CD4-positive, alpha-beta T cell (primary cell): ENCODE data around the gene NPAS3. TPM values are rescaled to one million over a fixed set of nuclear protein-coding genes. Genes with fewer than 3 reads are reported as not detected.

Experiments
- ATAC-seq: fragments of 200-7000 bp; cut with Tn5 transposase; one replicate; pipeline ENCODE4 v1.10.0; 2022; ENCODE audit warnings: mild to moderate bottlenecking; ENCODE audit not compliant: poor library complexity
- CTCF ChIA-PET: fragments of 350-600 bp; sonication (Branson Sonifier 250); formaldehyde crosslinking; loops from one replicate; lab custom pipeline; 2021; ENCODE audit warnings: antibody characterized with exemption, inconsistent platforms; lab: Charles Lee
- POLR2A ChIA-PET: fragments of 350-600 bp; sonication (Branson Sonifier 250); formaldehyde crosslinking; loops from one replicate; lab custom pipeline; 2021; ENCODE audit warnings: antibody characterized with exemption, inconsistent platforms; lab: Charles Lee
- DNase-seq, 14 experiments: peaks; one replicate each; pipeline ENCODE4 v3.0.0-alpha.2; 2013 to 2020; ENCODE audit warnings: mixed read lengths in 2 of 14
- H3K27ac ChIP-seq, 2 donors: one replicate each; pipeline versions ENCODE4 v1.5.1 to v1.7.0; 2013; ENCODE audit warnings: low read length in 2 of 2, low read depth in 1 of 2, mild to moderate bottlenecking in 1 of 2
- H3K27me3 ChIP-seq, 2 experiments: 1 replicate in 1 of 2; 2 replicates in 1 of 2; pipeline versions ENCODE4 v1.6.1 to v1.7.0; 2013; ENCODE audit warnings: low read length in 2 of 2, control low read depth in 1 of 2, mild to moderate bottlenecking in 1 of 2, moderate library complexity in 1 of 2; ENCODE audit not compliant: insufficient read depth in 2 of 2, control insufficient read depth in 1 of 2
- H3K36me3 ChIP-seq: one replicate; pipeline ENCODE4 v1.6.1; 2013; ENCODE audit warnings: low read length, control low read depth; ENCODE audit not compliant: insufficient read depth
- H3K4me1 ChIP-seq: one replicate; pipeline ENCODE4 v1.6.1; 2013; ENCODE audit warnings: low read length, control low read depth; ENCODE audit not compliant: insufficient read depth
- H3K4me3 ChIP-seq: one replicate; pipeline ENCODE4 v1.5.1; 2013; ENCODE audit warnings: mild to moderate bottlenecking, low read length, moderate library complexity
- H3K9me3 ChIP-seq, 2 experiments: 1 replicate in 1 of 2; 2 replicates in 1 of 2; pipeline versions ENCODE4 v1.6.1 to v1.7.0; 2013; ENCODE audit warnings: low read length in 2 of 2, mild to moderate bottlenecking in 2 of 2, control low read depth in 1 of 2, moderate library complexity in 1 of 2; ENCODE audit not compliant: control insufficient read depth in 1 of 2, insufficient read depth in 1 of 2
- H3K27ac Mint-ChIP-seq: one replicate; pipeline ENCODE4 v1.8.0; 2020; ENCODE audit warnings: mixed read lengths
- H3K27me3 Mint-ChIP-seq: one replicate; pipeline ENCODE4 v1.8.0; 2021; ENCODE audit warnings: mixed read lengths
- H3K36me3 Mint-ChIP-seq: one replicate; pipeline ENCODE4 v1.8.0; 2021; ENCODE audit warnings: low read depth, mixed read lengths
- H3K4me1 Mint-ChIP-seq: one replicate; pipeline ENCODE4 v1.8.0; 2021; ENCODE audit warnings: low read depth, mixed read lengths
- H3K4me3 Mint-ChIP-seq: one replicate; pipeline ENCODE4 v1.8.0; 2020; ENCODE audit warnings: mild to moderate bottlenecking, mixed read lengths
- H3K9me3 Mint-ChIP-seq: one replicate; pipeline ENCODE4 v1.8.0; 2020; ENCODE audit warnings: mixed read lengths
- intact Hi-C, 2 experiments: fragments of 100-400 bp; cut with DNase I in 1 of 2; cut with micrococcal nuclease in 1 of 2; formaldehyde crosslinking; loops; one replicate each; pipeline versions ENCODE4 v1.15.1 to v1.9.0; 2023 to 2025; cut with DNase I, micrococcal nuclease
- total RNA-seq, 174 experiments: library from RNA in 2 of 174; stranded (reverse) in 2 of 174; gene quantifications; one replicate each; pipeline ENCODE4 v1.2.3 and lab custom pipeline; 2021 to 2026
- TF ChIP-seq, protein P1 (sequence below): fragments of 200-600 bp; IDR thresholded peaks from one replicate; pipeline ENCODE4 v1.8.0; 2022; ENCODE audit warnings: antibody characterized with exemption, mild to moderate bottlenecking

NPAS3 gene
- total RNA-seq, 2 experiments from 2014 or later: not detected

DNA sequence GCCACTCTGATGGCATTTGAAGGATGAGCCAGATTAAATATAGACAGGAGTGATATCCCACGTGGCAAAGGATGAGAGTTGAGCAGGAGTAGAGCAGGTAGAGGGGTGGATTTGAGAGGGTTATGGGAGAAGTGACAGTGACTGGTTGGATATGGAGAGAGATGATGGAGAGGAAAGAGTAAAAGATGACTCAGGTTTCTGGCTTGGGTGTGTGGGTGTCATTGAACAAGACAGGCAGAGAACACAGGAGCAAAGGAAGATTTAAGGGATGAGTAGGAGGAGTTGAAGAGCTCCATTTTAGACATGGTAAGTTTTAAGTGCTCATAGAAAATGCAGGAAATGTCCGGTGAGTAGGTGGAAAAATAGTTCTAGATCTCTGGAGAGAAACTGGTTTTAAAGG lies 875.3 kb downstream of the NPAS3 start:
- peaks cover 0 to 7% of the 10 kb centered on the region in 2 experiments for H3K27me3 ChIP-seq
- ChIA-PET POLR2A (no interaction called here), CTCF (no interaction called here)
- H3K9me3 ChIP-seq: no peaks in the 10 kb centered on the region
- intact Hi-C loops: no loop called here
- no peaks in the 10 kb centered on the region for H3K36me3 ChIP-seq
- TF ChIP-seq, protein P1, sequence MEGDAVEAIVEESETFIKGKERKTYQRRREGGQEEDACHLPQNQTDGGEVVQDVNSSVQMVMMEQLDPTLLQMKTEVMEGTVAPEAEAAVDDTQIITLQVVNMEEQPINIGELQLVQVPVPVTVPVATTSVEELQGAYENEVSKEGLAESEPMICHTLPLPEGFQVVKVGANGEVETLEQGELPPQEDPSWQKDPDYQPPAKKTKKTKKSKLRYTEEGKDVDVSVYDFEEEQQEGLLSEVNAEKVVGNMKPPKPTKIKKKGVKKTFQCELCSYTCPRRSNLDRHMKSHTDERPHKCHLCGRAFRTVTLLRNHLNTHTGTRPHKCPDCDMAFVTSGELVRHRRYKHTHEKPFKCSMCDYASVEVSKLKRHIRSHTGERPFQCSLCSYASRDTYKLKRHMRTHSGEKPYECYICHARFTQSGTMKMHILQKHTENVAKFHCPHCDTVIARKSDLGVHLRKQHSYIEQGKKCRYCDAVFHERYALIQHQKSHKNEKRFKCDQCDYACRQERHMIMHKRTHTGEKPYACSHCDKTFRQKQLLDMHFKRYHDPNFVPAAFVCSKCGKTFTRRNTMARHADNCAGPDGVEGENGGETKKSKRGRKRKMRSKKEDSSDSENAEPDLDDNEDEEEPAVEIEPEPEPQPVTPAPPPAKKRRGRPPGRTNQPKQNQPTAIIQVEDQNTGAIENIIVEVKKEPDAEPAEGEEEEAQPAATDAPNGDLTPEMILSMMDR: no peak
- H3K4me1 ChIP-seq: no peaks in the 10 kb centered on the region
- peaks cover 44% of the 10 kb centered on the region for H3K27me3 Mint-ChIP-seq
- no peak overlapping the region for H3K4me3 Mint-ChIP-seq
- DNase-seq (no peak), ATAC-seq (no peak)
- H3K4me3 ChIP-seq: no peak overlapping the region
- H3K27ac ChIP-seq: no peak overlapping the region
- no peak overlapping the region for H3K27ac Mint-ChIP-seq
- H3K9me3 Mint-ChIP-seq: no peaks in the 10 kb centered on the region
- H3K4me1 Mint-ChIP-seq: no peaks in the 10 kb centered on the region
- no peaks in the 10 kb centered on the region for H3K36me3 Mint-ChIP-seq

DNA sequence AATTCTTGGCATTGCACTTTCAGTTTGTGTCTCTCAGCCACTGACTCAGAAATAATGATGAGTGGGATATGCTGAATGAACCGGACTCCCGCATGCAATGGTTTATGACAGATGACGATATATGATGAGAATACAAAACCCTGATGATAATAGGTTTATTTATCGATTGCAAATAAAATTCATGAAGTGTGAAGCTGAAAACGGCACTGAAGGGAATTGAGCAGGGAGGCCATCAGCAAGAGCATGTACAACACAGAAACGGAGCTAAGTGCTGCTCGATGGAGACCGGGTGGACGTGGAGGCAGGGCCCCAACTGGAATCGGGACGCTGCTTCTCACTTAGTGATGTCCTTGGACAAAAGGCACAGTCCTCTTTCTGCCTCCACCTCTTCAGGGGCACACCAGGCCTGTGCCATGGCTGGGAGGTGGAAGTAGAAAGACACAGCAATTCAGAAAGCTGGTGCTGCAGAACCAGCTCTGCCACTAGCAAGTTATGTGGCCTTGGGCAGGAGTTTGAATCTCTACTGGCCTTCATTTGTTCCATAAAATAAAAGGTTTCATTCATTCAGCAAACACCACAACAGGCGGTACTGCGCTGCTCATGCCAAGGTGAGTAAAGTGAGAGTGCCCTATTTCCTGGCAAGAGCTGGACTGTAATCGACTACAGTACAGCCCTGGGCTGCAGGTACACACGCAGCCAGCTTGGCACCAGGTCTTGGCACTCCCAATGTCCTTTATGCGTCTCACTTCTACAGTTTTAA lies 895.2 kb downstream of the NPAS3 start:
- Mint-ChIP-seq H3K4me3 (no peak overlapping the region), H3K27me3 (no peaks in the 10 kb centered on the region), H3K36me3 (no peaks in the 10 kb centered on the region), H3K27ac (no peak overlapping the region), H3K4me1 (no peaks in the 10 kb centered on the region), H3K9me3 (no peaks in the 10 kb centered on the region)
- TF ChIP-seq, protein P1: no peak
- H3K36me3 ChIP-seq: no peaks in the 10 kb centered on the region
- CTCF ChIA-PET: interaction anchor here (1.2 kb wide), 1 partner anchor 24 kb away, joined by 3 read pairs; no protein-coding TSS in a partner anchor
- H3K9me3 ChIP-seq: no peaks in the 10 kb centered on the region
- no peak for ATAC-seq
- H3K27ac ChIP-seq: no peak overlapping the region
- DNase-seq: no peak
- H3K4me3 ChIP-seq: no peak overlapping the region
- intact Hi-C loops: no loop called here
- H3K27me3 ChIP-seq: no peaks in the 10 kb centered on the region
- H3K4me1 ChIP-seq: no peaks in the 10 kb centered on the region
- POLR2A ChIA-PET: no interaction called here

DNA sequence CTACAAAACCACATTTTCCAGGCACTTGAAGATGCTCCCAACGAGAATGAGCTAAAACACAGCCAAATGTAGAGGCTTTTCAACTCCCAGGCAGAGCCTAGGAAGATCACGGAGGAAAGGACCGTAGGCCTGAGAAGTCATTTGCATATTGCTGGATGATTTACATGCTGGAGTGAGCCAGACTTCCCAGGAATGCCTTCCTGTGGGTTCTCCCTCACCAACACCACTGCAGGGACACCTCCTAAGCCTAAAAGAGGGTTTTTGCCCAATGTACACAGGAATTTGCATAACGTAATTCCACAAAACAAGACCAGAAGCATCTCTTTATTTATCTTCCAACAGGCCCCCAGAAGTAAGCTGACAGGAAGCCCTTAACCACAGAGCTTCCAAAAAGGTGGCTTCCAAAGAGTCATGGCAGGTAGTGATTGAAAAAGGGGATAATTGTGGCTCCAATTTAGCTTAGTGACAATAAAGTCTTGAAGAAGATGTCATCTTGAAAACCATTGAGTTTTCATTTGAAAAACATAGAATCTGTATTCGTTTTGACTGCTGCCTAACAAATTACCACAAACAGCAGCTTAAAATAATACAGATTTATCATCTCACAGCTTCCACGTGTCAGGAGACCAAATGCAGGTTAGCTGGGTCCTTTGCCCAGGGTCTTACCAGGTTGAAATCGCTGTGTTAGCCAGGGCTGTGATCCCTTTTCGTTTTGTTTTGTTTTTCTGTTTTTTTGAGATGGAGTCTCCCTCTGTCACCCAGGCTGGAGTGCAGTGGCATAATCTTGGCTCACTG lies 896.0 kb downstream of the NPAS3 start:
- H3K27ac ChIP-seq: no peak overlapping the region
- intact Hi-C loops: loop anchor here in 1 of 2 experiments (5.0 kb wide), 1 partner anchor 488 kb away; no protein-coding TSS in a partner anchor
- H3K4me1 ChIP-seq: peaks cover 4% of the 10 kb centered on the region
- H3K9me3 ChIP-seq: no peaks in the 10 kb centered on the region
- Mint-ChIP-seq H3K9me3 (no peaks in the 10 kb centered on the region), H3K27ac (no peak overlapping the region), H3K4me1 (peaks cover 3% of the 10 kb centered on the region), H3K27me3 (no peaks in the 10 kb centered on the region), H3K4me3 (no peak overlapping the region), H3K36me3 (no peaks in the 10 kb centered on the region)
- no peaks in the 10 kb centered on the region for H3K27me3 ChIP-seq
- H3K4me3 ChIP-seq: no peak overlapping the region
- no peaks in the 10 kb centered on the region for H3K36me3 ChIP-seq
- TF ChIP-seq, protein P1: no peak
- CTCF ChIA-PET: interaction anchor here (1.1 kb wide), 1 partner anchor 394 kb away, joined by 3 read pairs; no protein-coding TSS in a partner anchor
- POLR2A ChIA-PET: no interaction called here
- no peak for DNase-seq
- ATAC-seq: no peak
